ENCODE results near the gene NOM1.
"Not testable (repeated sequence)": the region's sequence is repeated elsewhere in the genome, so short reads cannot be mapped to it uniquely, and the experiment has no call there.

The NOM1 gene

GRCh38 chr7:156949541-156950380 lies at the start of gene NOM1:
Gene NOM1 (plus strand): TSS chr7:156949712. CDS start chr7:156949738, 26 bp downstream.
- peak; percentile 79 to 87 for DNase-seq (ENCODE audit: low read depth in 2 of 2)

- not testable (repeated sequence) for DNase-seq (ENCODE audit: low read depth in 2 of 2)
Observed at GRCh38 chr7:156900093-156900492, 49.4 kb upstream of the NOM1 start.

- DNase-seq (ENCODE audit: low read depth in 2 of 2) = peak in 1 of 2 donors; percentile 3
Observed at GRCh38 chr7:156903232-156903909, 46.1 kb upstream of the NOM1 start.

GRCh38 chr7:156906200-156906649 lies 43.3 kb upstream of the NOM1 start:
- DNase-seq (ENCODE audit: low read depth in 2 of 2) = no peak

- DNase-seq (ENCODE audit: low read depth in 2 of 2) = no peak
Observed at GRCh38 chr7:156907656-156908055, 41.9 kb upstream of the NOM1 start.

- not testable (repeated sequence) for DNase-seq (ENCODE audit: low read depth in 2 of 2)
Observed at GRCh38 chr7:156909574-156910252, 39.8 kb upstream of the NOM1 start.

GRCh38 chr7:156918635-156919034 lies 30.9 kb upstream of the NOM1 start:
- no peak for DNase-seq (ENCODE audit: low read depth in 2 of 2)

GRCh38 chr7:156919132-156919713 lies 30.3 kb upstream of the NOM1 start:
- DNase-seq (ENCODE audit: low read depth in 2 of 2) = no peak

GRCh38 chr7:156920076-156920475 lies 29.4 kb upstream of the NOM1 start:
- no peak for DNase-seq (ENCODE audit: low read depth in 2 of 2)

- DNase-seq (ENCODE audit: low read depth in 2 of 2) = not testable (repeated sequence)
Observed at GRCh38 chr7:156920487-156921373, 28.8 kb upstream of the NOM1 start.

- DNase-seq (ENCODE audit: low read depth in 2 of 2) = not testable (repeated sequence)
Observed at GRCh38 chr7:156922304-156922703, 27.2 kb upstream of the NOM1 start.

- DNase-seq (ENCODE audit: low read depth in 2 of 2) = not testable (repeated sequence)
Observed at GRCh38 chr7:156925821-156926220, 23.7 kb upstream of the NOM1 start.

- no peak for DNase-seq (ENCODE audit: low read depth in 2 of 2)
Observed at GRCh38 chr7:156927571-156928405, 21.7 kb upstream of the NOM1 start.

- no peak for DNase-seq (ENCODE audit: low read depth in 2 of 2)
Observed at GRCh38 chr7:156928406-156928747, 21.1 kb upstream of the NOM1 start.

- peak in 1 of 2 donors; percentile 19 for DNase-seq (ENCODE audit: low read depth in 2 of 2)
Observed at GRCh38 chr7:156929789-156930539, 19.5 kb upstream of the NOM1 start.

- DNase-seq (ENCODE audit: low read depth in 2 of 2) = no peak
Observed at GRCh38 chr7:156932006-156932405, 17.5 kb upstream of the NOM1 start.

GRCh38 chr7:156935250-156935649 lies 14.3 kb upstream of the NOM1 start:
- no peak for DNase-seq (ENCODE audit: low read depth in 2 of 2)

GRCh38 chr7:156936766-156937165 lies 12.7 kb upstream of the NOM1 start:
- not testable (repeated sequence) for DNase-seq (ENCODE audit: low read depth in 2 of 2)

GRCh38 chr7:156940421-156941122 lies 8.9 kb upstream of the NOM1 start:
- no peak for DNase-seq (ENCODE audit: low read depth in 2 of 2)
